ENCODE data around the gene DYNLRB1.

GRCh38 chr20:34583544-34583943, 67.3 kb downstream of the DYNLRB1 start:
- TF ChIP-seq CTCF (conservative IDR thresholded peaks at IDR 0.05; ENCODE audit: low read length) (no peak), EZH2phosphoT487 (IDR thresholded peaks at IDR 0.05; ENCODE audit: borderline replicate concordance) (no peak)

Measured in Loucy (cell line).